SH-SY5Y (cell line): ENCODE measurements around the gene DUOXA1.
A peak's percentile ranks its signal among the peaks of the same experiment; 100 is the strongest.

ENCODE experiments used
- GATA2 ChIP-seq: IDR thresholded peaks from 2 replicates; pipeline ENCODE4 v1.6.1; 2011; ENCODE audit warnings: mild to moderate bottlenecking, low read depth, low read length
- GATA3 ChIP-seq: IDR thresholded peaks from 2 replicates; pipeline ENCODE4 v1.6.1; 2011; ENCODE audit warnings: low read depth, mild to moderate bottlenecking, low read length, moderate library complexity

- TF ChIP-seq GATA3 (no peak), GATA2 (peak; percentile 70)
Measured at GRCh38 chr15:45137703-45138102, 8.0 kb upstream of the DUOXA1 start.
